Breast epithelium (tissue), 4 donors: ENCODE data around the gene CACHD1. TPM values are rescaled to one million over a fixed set of nuclear protein-coding genes. Genes with fewer than 3 reads are reported as not detected.
"Not testable (repeated sequence)": the region's sequence is repeated elsewhere in the genome, so short reads cannot be mapped to it uniquely, and the experiment has no call there.

Source experiments
- DNase-seq, 2 donors: peaks; one replicate each; pipeline ENCODE4 v3.0.0-alpha.2; 2019; ENCODE audit warnings: low spot score in 2 of 2
- H3K27ac ChIP-seq, 2 donors: fragments of 200-600 bp; sonication (generic) in 1 of 2; one replicate each; pipeline ENCODE4 v1.5.1; 2016 to 2019; ENCODE audit warnings: mild to moderate bottlenecking in 1 of 2
- H3K27me3 ChIP-seq, 2 donors: fragments of 200-600 bp; sonication (generic) in 1 of 2; one replicate each; pipeline versions ENCODE4 v1.5.1 to v1.6.0; 2017 to 2019; ENCODE audit warnings: control low read depth in 1 of 2, mild to moderate bottlenecking in 1 of 2
- H3K36me3 ChIP-seq: fragments of 200-600 bp; one replicate; pipeline ENCODE4 v1.5.1; 2019
- H3K4me1 ChIP-seq, 2 donors: fragments of 200-600 bp; sonication (generic); one replicate each; pipeline ENCODE4 v1.5.1; 2016 to 2019; ENCODE audit warnings: control low read depth in 1 of 2
- H3K4me3 ChIP-seq, 3 donors: fragments of 200-600 bp; sonication (generic); 1 replicate in 2 of 3; 2 replicates in 1 of 3; pipeline ENCODE4 v1.5.1; 2016 to 2019; ENCODE audit warnings: mild to moderate bottlenecking in 3 of 3, moderate library complexity in 2 of 3
- H3K9me3 ChIP-seq, 2 donors: fragments of 200-600 bp; sonication (generic) in 1 of 2; one replicate each; pipeline ENCODE4 v1.5.1; 2016 to 2019; ENCODE audit warnings: control low read depth in 1 of 2
- CTCF ChIP-seq, 3 donors: fragments of 450-650 bp; IDR thresholded peaks; one replicate each; pipeline ENCODE4 v1.5.1; 2016 to 2017; ENCODE audit warnings: antibody characterized with exemption in 3 of 3, mild to moderate bottlenecking in 3 of 3, moderate library complexity in 3 of 3
- POLR2A ChIP-seq: fragments of 450-650 bp; IDR thresholded peaks from one replicate; pipeline ENCODE4 v1.6.1; 2016; ENCODE audit warnings: antibody characterized with exemption, mild to moderate bottlenecking, moderate library complexity
- POLR2AphosphoS5 ChIP-seq, 3 donors: sonication (generic); formaldehyde crosslinking; IDR thresholded peaks; one replicate each; pipeline ENCODE4 v1.6.1; 2017; ENCODE audit warnings: antibody characterized with exemption in 3 of 3
- intact Hi-C: fragments of 100-400 bp; cut with DNase I; formaldehyde crosslinking; loops from one replicate; pipeline ENCODE4 v1.15.1; 2023; ENCODE audit warnings: low total_unique reads
- total RNA-seq, 3 donors: library from RNA; depleted of rRNA; stranded (reverse); fragments of >200 nt; gene quantifications; one replicate each; pipeline ENCODE4 v1.1.0, GENCODE V29; 2016

Gene CACHD1
- total RNA-seq, 3 donors from 2014 or later: 21.6 to 31.9 (median 25.3) TPM

GRCh38 chr1:64693406-64693805 lies 223.5 kb downstream of the CACHD1 start:
- H3K9me3 ChIP-seq: no peaks in the 10 kb centered on the region
- no peak overlapping the region for H3K27ac ChIP-seq
- no peak overlapping the region for H3K4me3 ChIP-seq
- intact Hi-C loops: no loop called here
- no peaks in the 10 kb centered on the region for H3K27me3 ChIP-seq
- DNase-seq: no peak
- H3K36me3 ChIP-seq: no peaks in the 10 kb centered on the region
- no peaks in the 10 kb centered on the region for H3K4me1 ChIP-seq
- TF ChIP-seq POLR2A: no peak
- no peak for TF ChIP-seq CTCF (IDR thresholded peaks at IDR 0.05)
- TF ChIP-seq POLR2AphosphoS5 (IDR thresholded peaks at IDR 0.05): no peak

- Histone ChIP-seq H3K27me3 (no peaks in the 10 kb centered on the region), H3K27ac (no peak overlapping the region), H3K4me3 (no peak overlapping the region), H3K4me1 (no peaks in the 10 kb centered on the region), H3K9me3 (no peaks in the 10 kb centered on the region), H3K36me3 (no peaks in the 10 kb centered on the region)
- TF ChIP-seq POLR2AphosphoS5 (IDR thresholded peaks at IDR 0.05): no peak
- TF ChIP-seq CTCF (IDR thresholded peaks at IDR 0.05): no peak
- no peak for TF ChIP-seq POLR2A
- intact Hi-C loops: no loop called here
- no peak for DNase-seq
Measured at GRCh38 chr1:64696879-64697278, 226.9 kb downstream of the CACHD1 start.

- Histone ChIP-seq H3K27me3 (no peaks in the 10 kb centered on the region), H3K36me3 (no peaks in the 10 kb centered on the region), H3K4me3 (no peak overlapping the region), H3K4me1 (no peaks in the 10 kb centered on the region), H3K9me3 (no peaks in the 10 kb centered on the region), H3K27ac (no peak overlapping the region)
- intact Hi-C loops: no loop called here
- DNase-seq: no peak
- TF ChIP-seq POLR2AphosphoS5 (IDR thresholded peaks at IDR 0.05) (no peak), CTCF (IDR thresholded peaks at IDR 0.05) (no peak), POLR2A (no peak)
Measured at GRCh38 chr1:64699327-64699726, 229.4 kb downstream of the CACHD1 start.

GRCh38 chr1:64701071-64701470 lies 231.1 kb downstream of the CACHD1 start:
- DNase-seq: no peak
- H3K4me1 ChIP-seq: no peaks in the 10 kb centered on the region
- no peaks in the 10 kb centered on the region for H3K27me3 ChIP-seq
- no peak overlapping the region for H3K4me3 ChIP-seq
- H3K27ac ChIP-seq: no peak overlapping the region
- H3K36me3 ChIP-seq: no peaks in the 10 kb centered on the region
- intact Hi-C loops: no loop called here
- TF ChIP-seq CTCF (IDR thresholded peaks at IDR 0.05) (no peak), POLR2AphosphoS5 (IDR thresholded peaks at IDR 0.05) (no peak), POLR2A (no peak)
- no peaks in the 10 kb centered on the region for H3K9me3 ChIP-seq

GRCh38 chr1:64701886-64702285 lies 232.0 kb downstream of the CACHD1 start:
- intact Hi-C loops: no loop called here
- Histone ChIP-seq H3K4me1 (no peaks in the 10 kb centered on the region), H3K4me3 (no peak overlapping the region), H3K36me3 (no peaks in the 10 kb centered on the region), H3K27me3 (no peaks in the 10 kb centered on the region), H3K9me3 (no peaks in the 10 kb centered on the region), H3K27ac (no peak overlapping the region)
- TF ChIP-seq POLR2AphosphoS5 (IDR thresholded peaks at IDR 0.05) (no peak), CTCF (IDR thresholded peaks at IDR 0.05) (no peak), POLR2A (no peak)
- DNase-seq: no peak

- H3K27ac ChIP-seq, intact Hi-C loops, H3K36me3 ChIP-seq, DNase-seq, H3K4me1 ChIP-seq, H3K27me3 ChIP-seq, H3K9me3 ChIP-seq, H3K4me3 ChIP-seq: not testable (repeated sequence)
Measured at GRCh38 chr1:64702670-64703069, 232.7 kb downstream of the CACHD1 start.
